Lower lobe of right lung (tissue), 2 donors: ENCODE data around the gene QRFP. TPM values are rescaled to one million over a fixed set of nuclear protein-coding genes. Genes with fewer than 3 reads are reported as not detected.

Source experiments
- ATAC-seq, 2 donors: fragments of 200-7000 bp; cut with Tn5 transposase; one replicate each; pipeline ENCODE4 v1.9.1; 2020 to 2022; ENCODE audit warnings: mild to moderate bottlenecking in 2 of 2, moderate library complexity in 2 of 2
- DNase-seq: peaks from one replicate; pipeline ENCODE4 v3.0.0-alpha.2; 2020
- H3K27ac ChIP-seq: fragments of 200-600 bp; one replicate; pipeline ENCODE4 v1.8.0; 2022
- H3K27me3 ChIP-seq: fragments of 200-600 bp; one replicate; pipeline ENCODE4 v1.8.0; 2022; ENCODE audit warnings: low read depth
- H3K36me3 ChIP-seq: fragments of 200-600 bp; one replicate; pipeline ENCODE4 v1.8.0; 2022; ENCODE audit warnings: mild to moderate bottlenecking
- H3K4me1 ChIP-seq: fragments of 200-600 bp; one replicate; pipeline ENCODE4 v1.8.0; 2022
- H3K4me3 ChIP-seq: fragments of 200-600 bp; one replicate; pipeline ENCODE4 v1.8.0; 2022; ENCODE audit warnings: mild to moderate bottlenecking
- H3K9me3 ChIP-seq: fragments of 200-600 bp; one replicate; pipeline ENCODE4 v1.8.0; 2022
- CTCF ChIP-seq: fragments of 200-600 bp; IDR thresholded peaks from one replicate; pipeline ENCODE4 v1.8.0; 2022; ENCODE audit warnings: antibody characterized with exemption, mild to moderate bottlenecking
- intact Hi-C: fragments of 100-400 bp; cut with DNase I; formaldehyde crosslinking; loops from one replicate; pipeline ENCODE4 v1.11.0; 2022
- total RNA-seq: library from RNA; stranded (reverse); fragmentation: NEBNext Ultra II Directional; extraction: Animal tissue kit (Norgen Biotek cat#: 25700); gene quantifications from one replicate; pipeline ENCODE4 v1.2.1, GENCODE V29; 2021
- donor health status: DM: no; HTN: yes; CAD: no; lungs with severe emphysema.

The QRFP gene
- total RNA-seq, 1 donor from 2014 or later, result not detected

- Histone ChIP-seq H3K4me1 (no peaks in the 10 kb centered on the region), H3K27me3 (peaks cover 27% of the 10 kb centered on the region), H3K36me3 (no peaks in the 10 kb centered on the region), H3K27ac (no peak overlapping the region), H3K4me3 (no peak overlapping the region), H3K9me3 (no peaks in the 10 kb centered on the region)
- TF ChIP-seq CTCF, result no peak
- no peak for DNase-seq
- ATAC-seq, result no peak
- intact Hi-C loops, result no loop called here
Measured at GRCh38 chr9:130923611-130924447, 27.2 kb upstream of the QRFP start.

DNA sequence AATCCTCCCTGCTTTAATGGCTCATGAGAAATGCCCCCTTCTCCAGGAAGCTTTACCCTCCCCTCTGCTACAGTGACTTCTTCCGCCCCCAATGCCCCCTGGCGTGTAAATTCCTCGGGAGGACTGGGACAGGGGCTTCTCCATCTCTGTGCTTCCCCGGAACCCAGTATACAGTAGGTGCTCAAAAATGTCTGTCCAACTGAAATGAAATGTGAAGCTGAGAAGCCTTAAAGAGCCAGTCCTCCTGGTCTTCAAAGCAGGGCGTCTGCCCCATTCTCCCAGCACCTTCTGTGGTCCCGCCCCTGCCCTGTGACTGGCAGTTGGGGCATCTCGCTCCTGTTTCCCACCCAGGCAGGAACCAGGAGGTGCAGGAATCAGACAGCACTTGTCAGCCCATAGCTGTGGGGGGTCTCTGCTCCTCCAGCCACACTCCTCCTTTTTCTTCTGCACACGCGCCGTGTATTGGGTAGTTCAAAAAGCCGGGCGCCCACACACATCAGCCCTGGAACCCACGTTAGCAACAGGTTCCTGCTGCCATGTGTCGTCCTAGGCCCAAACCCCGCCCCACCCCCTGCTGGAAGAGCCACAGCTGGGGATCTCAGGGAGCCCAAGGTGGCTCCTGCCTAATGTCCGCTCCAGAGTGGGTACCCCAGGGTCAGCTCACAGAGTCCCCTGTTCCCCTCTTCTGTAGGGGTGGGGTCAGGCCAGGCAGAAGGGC lies 26.4 kb upstream of the QRFP start:
- Histone ChIP-seq H3K36me3 (no peaks in the 10 kb centered on the region), H3K4me3 (no peak overlapping the region), H3K27ac (no peak overlapping the region), H3K4me1 (no peaks in the 10 kb centered on the region), H3K9me3 (no peaks in the 10 kb centered on the region), H3K27me3 (peaks cover 27% of the 10 kb centered on the region)
- TF ChIP-seq CTCF, result no peak
- DNase-seq (no peak), ATAC-seq (no peak)
- intact Hi-C loops, result no loop called here

DNA sequence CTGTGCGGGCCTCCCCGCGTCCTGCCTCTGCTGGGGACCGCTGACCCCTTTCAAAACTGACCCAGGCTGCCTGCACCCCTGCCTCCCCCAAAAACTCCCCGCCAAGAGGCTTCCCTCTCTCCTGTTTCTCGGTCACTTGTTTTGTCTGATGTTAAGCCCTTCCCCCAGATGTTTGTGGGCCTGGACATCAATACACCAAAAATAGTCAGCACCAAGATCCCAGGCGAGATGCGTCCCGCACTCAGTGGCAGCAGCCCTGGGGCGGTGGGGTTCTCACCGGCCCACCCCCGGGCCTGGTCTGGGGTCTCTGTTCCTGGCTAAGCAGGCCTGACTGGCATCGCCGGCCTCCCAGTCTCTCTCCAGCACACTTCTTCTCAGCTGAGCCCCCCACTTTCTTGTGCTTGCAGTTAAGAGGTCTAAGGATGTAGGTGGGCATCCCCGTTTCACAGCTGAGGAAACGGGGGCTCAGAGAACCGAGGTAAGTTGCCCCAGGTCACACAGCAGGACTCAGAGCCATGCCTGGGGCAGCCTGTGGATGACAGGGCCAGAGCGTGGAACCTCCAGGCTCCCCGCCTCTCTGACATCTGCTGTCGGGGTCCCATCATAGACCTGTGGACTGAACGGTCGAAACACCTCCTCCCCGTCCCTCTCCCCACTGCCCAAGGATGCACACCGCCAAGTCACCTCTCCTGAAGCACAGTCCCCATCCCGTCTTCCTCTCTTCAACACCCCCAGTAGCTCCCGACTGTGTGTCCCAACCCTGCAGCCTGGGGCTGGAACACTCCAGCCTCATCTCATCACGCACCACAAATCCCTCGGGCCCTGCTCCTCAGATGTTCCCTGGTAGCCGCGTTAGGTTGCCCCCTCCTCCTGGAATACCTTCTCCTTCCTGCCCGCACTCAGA lies 25.6 kb upstream of the QRFP start:
- intact Hi-C loops, result no loop called here
- ATAC-seq, result no peak
- Histone ChIP-seq H3K36me3 (no peaks in the 10 kb centered on the region), H3K4me1 (no peaks in the 10 kb centered on the region), H3K27ac (no peak overlapping the region), H3K4me3 (no peak overlapping the region), H3K9me3 (no peaks in the 10 kb centered on the region), H3K27me3 (peaks cover 27% of the 10 kb centered on the region)
- no peak for DNase-seq
- no peak for TF ChIP-seq CTCF

- H3K27ac ChIP-seq, result no peak overlapping the region
- no peak for DNase-seq
- no peak overlapping the region for H3K4me3 ChIP-seq
- no peak for ATAC-seq
- intact Hi-C loops, result no loop called here
- no peaks in the 10 kb centered on the region for H3K36me3 ChIP-seq
- H3K4me1 ChIP-seq, result no peaks in the 10 kb centered on the region
- H3K9me3 ChIP-seq, result no peaks in the 10 kb centered on the region
- peaks cover 27% of the 10 kb centered on the region for H3K27me3 ChIP-seq
- no peak for TF ChIP-seq CTCF
Measured at GRCh38 chr9:130921300-130921988, 24.8 kb upstream of the QRFP start.
